ENCODE results near the gene WDR5.

Gene WDR5

DNA sequence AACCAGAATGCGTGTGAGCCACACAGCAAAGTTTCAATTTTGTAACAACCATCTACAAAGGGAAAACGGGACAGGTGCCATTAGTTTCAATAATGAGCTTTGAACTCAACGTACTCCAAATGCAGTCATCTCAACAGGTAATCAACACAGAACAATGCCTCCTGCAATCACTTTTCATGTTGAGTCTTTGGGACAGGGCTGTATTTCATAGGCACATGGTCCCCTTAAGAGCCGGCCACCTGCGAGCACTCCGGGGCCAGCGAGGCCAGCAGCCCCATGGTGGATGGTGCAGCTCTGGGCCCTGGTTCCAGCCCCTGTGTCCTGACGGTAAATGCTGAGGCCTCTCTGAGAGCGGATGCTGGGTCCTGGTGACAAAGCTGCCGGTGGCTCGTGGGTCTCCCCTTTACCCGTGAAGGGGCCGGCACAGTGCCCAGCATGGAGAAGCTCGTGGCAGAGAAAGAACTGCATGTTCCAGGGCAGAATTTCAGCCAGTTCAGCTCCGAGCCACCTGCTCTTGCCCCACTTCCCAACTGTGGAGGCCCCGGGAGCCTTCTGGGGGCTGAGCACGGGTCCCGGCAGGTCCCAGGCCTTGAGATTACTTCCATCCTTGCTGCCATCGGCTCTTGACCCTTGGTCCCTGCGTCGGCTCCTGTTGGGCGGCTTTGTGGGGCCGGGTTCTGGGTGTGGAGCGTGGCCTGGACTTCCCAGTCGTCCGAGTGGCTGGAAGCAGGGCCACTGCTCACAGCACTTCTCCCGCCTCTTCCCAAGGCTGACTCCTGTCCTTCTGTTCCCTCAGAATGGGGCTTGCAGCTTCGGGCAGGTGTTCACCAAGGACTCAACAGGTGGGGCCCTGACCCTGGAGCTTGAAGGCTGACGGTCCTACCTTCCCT, 54.6 kb downstream of the WDR5 start:
- no peak for DNase-seq

DNA sequence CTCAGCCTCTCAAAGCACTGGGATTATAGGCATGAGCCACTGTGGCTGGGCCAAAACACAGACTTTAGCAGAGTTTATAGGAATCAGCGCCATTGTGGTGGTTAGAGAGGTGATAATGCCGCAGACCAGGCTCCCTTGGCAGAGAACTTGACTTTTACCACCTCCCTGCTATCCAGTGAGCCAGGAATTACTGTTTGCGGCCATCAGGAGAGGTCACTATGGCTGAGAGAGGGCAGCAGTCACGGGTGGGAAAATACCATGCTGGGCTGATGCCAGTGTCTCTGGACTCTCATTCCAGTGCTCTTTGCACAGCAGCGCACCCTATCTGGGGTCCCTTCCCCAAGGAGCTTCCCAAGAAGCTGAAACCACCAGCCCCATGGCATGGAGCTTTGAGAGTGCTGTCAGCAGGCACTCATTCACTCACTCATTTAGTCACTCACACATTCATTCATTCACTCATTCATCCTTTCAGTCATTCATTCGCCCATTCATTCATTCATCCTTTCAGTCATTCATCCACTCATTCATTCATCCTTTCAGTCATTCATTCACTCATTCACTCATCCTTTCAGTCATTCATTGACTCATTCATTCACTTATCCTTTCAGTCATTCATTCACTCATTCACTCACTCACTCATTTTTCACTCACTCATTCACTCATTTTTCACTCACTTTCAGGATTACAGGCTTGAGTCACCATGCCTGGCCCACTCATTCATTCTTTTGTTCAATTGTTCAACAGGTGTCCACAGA, 55.8 kb downstream of the WDR5 start:
- DNase-seq = no peak

DNA sequence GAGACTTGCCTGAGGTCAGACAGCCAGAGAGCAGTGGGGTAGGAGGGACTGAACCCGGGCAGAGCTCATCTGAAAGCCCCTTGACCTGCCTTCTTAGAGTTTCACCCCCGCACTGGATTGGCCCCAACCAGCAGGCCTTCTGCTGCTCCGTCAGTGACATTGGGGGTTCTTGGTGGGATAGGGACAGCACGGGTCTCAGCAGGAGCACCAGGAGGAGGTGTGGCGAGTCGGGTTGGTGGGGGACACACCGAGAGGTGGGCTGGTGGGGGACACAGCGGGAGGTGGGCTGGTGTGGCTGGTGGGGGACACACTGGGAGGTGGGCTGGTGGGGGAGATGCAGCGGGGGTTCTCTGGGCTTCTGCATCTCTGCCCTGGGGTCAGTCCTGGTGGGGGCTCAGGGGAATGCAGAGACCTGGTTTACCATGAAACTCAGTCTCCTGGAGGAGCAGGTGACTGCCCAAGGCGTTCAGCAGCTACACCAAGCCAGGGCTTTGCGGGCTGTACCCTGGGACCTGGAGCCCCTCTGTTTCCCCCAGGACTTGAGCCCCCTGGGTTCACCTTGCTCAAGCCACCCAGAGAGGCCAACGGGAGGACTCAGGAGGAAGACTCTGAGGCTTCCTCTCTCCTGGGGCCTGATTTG, 56.5 kb downstream of the WDR5 start:
- no peak for DNase-seq

DNA sequence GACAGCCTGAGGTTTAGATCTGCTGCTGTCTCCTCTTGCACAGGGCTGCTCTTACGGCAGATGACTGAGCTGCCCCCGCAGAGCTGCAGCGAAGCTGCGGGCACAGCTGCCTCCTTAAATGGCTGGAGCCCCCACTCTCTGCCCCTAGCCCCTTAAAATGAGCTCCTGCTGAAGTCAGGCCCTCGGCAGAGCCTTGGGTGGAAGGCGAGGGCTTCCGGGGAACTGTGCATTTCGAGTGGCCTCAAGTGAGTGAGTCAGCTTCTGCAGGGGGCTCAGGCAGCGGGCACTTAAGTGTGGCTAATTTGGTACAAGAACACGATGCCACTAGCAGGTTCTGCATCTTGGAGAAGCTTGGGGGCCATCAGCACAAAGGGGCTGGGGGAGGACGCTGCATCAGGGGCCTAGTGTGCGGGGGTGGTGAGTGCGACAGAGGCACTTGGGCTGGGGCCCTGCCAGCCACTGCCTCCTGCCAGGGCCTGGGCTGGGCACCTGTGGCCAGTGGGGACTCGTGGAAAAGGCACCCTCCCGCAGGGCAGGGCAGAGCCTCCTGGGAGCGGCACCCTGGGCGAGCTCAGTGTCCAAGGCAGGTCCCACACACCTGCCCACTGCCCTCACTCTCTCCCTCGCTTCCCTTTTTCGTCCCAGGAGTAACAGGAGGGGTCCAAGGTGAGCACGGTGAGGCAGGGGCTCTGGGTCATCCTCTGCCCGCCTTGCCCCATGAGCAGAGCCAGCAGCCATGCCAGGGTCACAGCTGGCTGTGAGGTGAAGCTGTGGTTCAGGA, 57.3 kb downstream of the WDR5 start:
- no peak for DNase-seq

DNA sequence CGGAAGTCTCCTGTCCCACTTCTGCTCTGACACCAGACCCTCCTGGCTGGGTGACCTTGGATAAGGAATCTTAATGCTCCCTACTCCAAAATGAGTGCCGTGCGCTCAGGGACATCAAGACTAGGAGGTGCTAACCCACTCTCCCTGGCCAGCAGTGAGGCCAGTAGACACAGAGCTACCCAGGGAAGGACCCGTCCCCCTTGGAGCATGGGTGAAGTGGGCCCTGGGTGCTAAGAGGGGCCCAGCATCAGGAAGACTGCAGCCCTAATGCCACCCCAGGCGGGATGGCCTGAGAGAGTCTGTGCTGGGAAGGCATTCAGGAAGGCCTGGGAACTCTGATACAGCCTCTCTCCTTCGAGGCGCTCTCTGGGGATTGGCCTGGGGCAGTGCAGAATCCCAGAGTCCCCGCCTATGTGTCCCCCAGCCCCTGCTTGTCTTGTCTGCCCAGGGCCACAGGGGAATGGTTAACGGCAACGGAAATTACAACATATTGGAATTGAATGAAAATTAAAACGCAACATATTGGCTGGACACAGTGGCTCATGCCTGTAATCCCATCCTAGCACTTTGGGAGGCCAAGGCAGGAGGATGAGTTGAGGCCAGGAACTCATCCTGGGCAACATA, 58.1 kb downstream of the WDR5 start:
- DNase-seq = no peak

DNA sequence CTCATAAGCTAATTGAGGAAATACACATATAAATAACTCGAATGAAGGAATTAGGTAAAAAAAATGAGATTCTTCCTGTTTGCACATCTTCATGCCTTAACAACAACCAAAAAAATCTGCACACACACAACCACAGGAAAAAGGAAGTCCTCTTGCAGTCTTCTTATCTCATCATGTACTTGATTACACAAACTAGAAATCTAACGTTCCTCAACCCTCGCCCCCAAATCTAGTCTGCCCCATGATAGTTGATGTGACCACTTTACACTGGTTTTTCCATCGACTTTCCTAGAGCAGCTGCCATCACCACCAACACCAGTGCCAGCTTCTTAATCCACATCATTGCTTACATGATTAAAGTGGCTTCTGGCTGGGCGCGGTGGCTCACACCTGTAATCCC, 59.7 kb downstream of the WDR5 start:
- no peak for DNase-seq

DNA sequence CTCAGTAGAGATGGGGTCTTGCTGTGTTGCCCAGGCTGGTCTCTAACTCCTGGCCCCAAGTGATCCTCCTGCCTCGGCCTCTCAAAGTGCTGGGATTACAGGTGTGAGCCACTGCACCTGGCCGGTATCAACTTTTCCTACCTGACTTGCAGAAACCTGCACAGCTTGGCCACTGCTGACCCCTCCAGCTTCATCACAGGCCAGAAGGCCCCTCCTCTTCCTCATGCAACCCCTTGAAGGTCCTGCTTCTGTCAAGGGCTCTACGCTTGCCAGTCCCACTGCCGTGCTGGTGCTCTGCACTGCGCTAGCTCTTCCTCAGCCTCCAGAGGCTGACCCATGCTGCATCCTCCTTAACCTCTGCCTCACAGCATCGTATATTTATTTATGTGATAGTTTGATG, 61.0 kb downstream of the WDR5 start:
- DNase-seq = no peak

DNA sequence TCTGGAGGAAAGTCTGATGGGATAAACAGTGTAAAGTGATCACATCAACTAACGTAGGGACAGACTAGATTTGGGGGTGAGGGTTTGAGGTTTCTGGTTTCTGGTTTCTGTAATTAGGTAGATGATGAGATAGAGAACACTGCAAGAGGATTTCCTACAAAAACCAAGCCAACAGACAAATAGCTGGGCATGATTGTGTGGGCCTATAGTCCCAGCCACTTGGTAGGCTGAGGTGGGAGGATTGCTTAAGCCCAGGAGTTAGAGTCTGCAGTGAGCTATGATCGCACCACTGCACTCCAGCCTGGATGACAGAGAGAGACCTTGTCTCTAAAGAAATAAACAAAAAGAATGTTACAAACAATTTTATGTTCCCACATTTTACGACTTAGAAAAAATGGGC, 62.9 kb downstream of the WDR5 start:
- no peak for DNase-seq

DNA sequence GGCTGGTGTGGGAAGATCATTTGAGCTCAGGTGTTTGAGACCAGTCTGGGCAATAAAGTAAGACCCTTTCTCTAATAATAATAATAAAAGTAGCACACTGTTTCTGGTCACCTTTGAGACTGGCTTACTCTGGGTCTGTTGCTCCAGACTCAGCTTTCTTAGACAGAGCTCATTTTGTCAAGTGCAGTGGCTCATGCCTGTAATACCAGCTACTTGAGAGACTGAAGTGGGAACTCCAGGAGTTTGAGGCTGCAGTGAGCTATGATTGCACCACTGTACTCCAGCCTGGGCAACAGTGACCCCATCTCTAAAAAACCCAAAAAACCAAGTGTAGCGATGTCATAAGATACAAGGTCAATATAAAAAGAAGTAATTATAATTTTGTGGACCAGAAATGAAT, 64.8 kb downstream of the WDR5 start:
- DNase-seq = no peak

DNA sequence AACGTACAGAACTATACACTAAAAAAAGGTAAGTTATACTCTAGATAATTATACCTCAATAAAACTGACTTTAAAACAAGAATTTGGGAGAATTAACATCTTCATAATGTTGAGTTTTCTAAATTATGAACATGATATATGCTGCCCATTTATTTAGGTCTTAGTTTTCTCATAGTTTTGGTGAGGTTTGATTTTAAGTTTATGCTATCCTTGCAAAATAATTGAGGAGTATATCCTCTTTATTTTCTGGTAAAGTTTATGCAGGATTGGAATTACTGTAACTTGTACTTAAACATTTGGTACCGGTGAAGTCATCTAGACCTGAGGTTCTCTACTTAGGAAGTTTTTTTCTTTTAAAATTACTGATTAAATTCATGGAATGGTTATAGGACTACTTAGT, 67.3 kb downstream of the WDR5 start:
- no peak for DNase-seq

DNA sequence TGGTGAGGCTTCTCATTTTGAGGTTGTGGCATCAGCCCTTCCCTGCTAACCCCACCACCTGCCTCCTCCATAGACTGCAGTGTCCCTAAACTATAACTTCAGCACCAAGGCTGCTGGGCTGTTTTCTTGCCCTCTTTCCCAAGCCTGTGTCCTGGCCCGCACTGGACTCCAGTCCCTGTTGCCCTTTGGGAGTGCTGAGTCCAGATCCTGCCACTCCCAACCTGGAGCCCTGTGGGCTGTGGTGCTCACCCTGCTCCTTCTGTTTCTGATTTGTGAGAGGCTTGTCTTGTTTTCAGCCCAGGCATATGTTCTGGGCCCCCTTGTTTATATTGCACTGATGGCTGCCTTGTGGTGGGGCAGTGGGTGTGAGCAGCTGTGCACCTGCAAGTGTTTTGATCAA, 68.2 kb downstream of the WDR5 start:
- no peak for DNase-seq

DNA sequence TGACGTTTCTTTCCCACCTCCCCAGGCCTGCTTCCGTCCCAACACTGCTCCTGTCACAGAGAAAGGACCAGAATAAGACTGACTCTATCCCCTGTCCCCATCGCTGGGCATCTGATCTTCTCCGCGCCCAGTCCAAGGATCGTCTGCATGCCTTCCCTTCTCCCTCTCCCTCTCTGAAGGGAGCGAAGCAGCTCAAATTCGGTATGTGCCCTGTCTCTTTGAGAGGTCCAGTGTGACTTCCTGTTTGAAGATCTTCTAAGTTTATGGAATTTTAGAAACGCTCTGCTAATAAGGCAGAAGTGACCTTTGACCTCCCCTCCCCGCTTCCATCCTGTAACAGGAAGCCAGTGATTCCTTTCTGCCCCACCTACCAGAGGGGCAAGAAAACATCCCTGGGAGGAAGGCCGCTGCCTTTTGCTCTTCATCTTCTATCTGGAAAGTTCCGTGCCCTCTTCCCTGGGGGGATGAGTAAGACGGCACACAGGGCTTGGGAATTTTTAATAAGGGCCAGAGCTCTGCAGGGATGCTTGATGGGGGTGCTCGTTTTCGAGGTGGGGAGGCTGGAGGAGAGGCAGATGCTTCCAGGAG, 69.2 kb downstream of the WDR5 start:
- DNase-seq = no peak

DNA sequence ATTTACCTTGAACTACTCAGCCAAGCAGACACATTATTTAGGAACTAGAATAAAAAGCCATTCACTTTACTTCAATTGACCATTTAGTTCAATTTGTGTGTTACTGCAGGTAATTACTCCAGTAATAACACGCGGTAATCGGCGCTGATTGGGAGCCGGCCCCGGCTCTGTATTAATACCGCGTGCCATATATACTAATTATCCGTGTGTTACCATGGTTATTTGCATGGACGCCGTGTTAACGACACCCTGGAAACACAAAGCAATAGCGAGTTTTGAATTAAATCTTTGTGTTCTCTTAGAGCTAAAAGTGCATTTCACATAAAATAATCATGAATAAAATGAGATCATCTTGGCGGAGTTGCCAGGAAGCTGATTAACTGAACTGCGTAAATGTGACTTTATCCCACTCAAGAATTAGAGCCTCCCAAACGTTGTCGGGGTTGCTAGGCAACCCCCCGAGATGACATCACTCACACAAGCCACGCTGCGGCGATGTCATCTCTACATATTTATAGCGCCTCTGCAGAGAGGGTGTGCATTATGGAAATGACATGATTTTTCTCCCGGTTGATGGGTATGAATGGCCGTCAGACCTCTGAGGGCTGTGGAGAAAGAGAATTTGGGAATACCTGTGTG, 69.9 kb downstream of the WDR5 start:
- DNase-seq = no peak

DNA sequence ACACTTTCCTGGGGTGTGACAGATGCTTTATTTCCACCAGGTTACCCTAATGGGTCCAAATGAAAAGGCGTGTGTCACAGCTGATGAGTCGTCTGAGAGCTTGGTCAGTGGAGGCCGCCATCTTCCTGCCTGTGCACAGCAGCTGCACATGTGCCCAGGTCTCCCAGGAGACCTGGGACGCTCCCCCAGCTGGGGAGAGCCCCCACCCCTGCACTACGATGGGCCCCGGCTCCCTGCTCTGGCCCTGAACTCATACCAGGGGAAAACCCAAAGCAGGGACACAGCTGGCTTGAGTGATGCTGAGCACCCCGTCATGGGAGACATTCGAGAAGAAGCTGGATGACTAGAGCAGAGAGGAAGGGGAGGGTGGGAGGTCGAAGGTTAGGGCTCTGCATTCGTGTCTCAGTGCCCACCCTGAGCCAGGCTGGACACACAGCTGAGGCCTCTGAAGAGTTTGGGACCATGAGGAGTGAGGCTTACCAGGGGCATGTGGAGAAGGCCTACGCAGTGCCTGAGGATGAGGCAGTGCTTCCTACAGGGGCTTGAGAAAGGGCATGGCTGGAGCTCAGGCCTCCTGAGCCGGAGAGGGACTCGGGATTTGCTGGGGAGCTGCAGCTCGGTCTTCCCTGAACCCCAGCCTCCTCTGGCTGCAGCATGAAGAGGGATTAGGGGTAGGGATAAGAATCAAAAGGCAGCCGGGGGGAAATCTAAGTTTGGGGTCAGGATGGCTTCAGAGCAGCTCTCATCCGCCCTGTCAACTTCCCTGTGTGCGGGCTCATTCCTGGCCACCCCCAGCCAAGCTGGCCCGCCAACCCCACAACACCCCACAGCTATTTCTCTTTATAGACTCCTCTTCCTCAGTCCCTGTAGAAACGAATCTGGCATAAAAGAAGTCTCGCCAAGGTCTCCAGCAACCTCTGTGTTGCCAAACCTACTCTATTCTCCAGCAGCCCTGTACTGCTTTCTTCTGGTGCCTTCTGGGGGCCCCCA, 70.7 kb downstream of the WDR5 start:
- no peak for DNase-seq

DNA sequence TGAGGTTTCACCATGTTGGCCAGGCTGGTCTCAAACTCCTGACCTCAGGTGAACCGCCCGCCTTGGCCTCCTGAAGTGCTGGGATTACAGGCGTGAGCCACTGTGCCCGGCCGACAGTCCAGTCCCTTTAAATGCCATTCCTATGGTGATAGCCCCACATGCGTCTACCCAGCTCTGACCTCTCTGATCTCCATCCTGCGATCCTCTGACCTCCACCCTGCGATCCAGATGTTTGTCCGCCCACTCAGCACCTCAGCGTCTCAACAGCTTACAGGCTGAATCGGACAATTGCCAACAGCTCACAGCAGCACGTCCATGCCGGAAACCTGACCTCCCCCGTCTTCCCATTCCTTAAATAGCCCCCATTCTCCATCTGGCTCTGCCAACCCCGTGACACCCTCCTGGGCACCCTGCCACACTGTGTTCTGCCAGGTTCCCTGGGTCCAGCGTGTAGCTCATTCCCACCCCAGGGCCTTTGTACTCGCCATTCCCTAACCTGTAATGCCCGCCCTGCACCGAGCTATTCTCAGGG, 72.5 kb downstream of the WDR5 start:
- no peak for DNase-seq

DNA sequence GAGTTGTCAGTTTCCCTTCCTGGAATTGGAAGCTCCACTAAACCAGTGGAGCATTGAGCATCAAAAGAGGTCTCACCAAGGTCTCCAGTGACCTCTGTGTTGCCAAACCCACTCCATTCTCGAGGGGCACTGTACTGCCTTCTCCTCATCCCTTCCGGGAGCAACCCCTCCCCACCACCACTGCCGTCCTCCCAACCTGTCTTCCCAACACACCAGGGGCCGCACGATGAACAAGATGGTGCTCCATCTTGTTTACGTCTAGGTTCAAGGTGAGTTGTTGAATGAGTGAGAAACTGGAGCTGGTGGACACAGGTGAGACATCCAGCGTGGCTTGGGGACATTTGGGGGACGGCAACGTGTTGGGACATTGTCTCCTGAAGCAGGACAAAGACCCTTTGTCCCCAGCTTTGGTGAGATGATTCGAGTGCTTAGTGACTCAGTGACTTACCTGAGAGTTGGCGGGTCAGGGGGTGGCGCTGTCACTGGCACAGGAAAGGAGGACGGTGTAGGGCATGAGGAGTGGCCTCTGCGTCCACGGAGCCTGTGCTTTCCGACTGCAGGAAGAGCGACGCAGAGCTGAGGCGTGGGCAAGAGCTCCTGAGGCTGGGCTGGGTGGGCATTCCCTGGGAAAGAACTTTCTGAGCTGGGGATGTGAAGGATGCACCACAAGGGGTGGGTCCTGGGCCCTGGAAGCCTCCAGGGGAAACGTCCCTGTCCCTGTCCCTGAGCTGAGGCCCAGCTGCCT, 73.3 kb downstream of the WDR5 start:
- no peak for DNase-seq

Measured in NK-92 treated with Interleukin-12 subunit alpha and Interleukin-12 subunit beta, amount 100 ng/mL, for 24 hours (cell line).